MG63 (cell line): Measurements from ENCODE around the gene C1QB. TPM values are rescaled to one million over a fixed set of nuclear protein-coding genes. Genes with fewer than 3 reads are reported as not detected.
A peak's percentile ranks its signal among the peaks of the same experiment; 100 is the strongest.
"Not testable (repeated sequence)": the region's sequence is repeated elsewhere in the genome, so short reads cannot be mapped to it uniquely, and the experiment has no call there.

Source experiments
- DNase-seq: peaks from one replicate; pipeline ENCODE4 v3.0.0-alpha.2; 2020
- H3K27me3 ChIP-seq: fragments of 250-450 bp; sonication (Bioruptor Pico); 2 replicates; pipeline ENCODE4 v1.5.1; 2020; ENCODE audit warnings: mild to moderate bottlenecking, moderate library complexity
- H3K36me3 ChIP-seq: fragments of 250-450 bp; sonication (Bioruptor Pico); 2 replicates; pipeline ENCODE4 v1.5.1; 2020; ENCODE audit warnings: mild to moderate bottlenecking, moderate library complexity
- H3K4me3 ChIP-seq: fragments of 250-450 bp; sonication (Bioruptor Pico); 2 replicates; pipeline ENCODE4 v1.5.1; 2020; ENCODE audit warnings: mild to moderate bottlenecking, moderate library complexity
- H3K9me3 ChIP-seq: fragments of 250-450 bp; sonication (Bioruptor Pico); 2 replicates; pipeline ENCODE4 v1.5.1; 2020; ENCODE audit warnings: mild to moderate bottlenecking, moderate library complexity
- total RNA-seq: library from RNA; depleted of rRNA; stranded (reverse); fragments of >200 nt; shearing (Covaris generic); gene quantifications from 2 replicates; pipeline ENCODE4 v1.2.3, GENCODE V29; 2014; ENCODE audit warnings: low replicate concordance; rRNA removed

The C1QB gene
- total RNA-seq, 1 experiment from 2014 or later = not detected

DNA sequence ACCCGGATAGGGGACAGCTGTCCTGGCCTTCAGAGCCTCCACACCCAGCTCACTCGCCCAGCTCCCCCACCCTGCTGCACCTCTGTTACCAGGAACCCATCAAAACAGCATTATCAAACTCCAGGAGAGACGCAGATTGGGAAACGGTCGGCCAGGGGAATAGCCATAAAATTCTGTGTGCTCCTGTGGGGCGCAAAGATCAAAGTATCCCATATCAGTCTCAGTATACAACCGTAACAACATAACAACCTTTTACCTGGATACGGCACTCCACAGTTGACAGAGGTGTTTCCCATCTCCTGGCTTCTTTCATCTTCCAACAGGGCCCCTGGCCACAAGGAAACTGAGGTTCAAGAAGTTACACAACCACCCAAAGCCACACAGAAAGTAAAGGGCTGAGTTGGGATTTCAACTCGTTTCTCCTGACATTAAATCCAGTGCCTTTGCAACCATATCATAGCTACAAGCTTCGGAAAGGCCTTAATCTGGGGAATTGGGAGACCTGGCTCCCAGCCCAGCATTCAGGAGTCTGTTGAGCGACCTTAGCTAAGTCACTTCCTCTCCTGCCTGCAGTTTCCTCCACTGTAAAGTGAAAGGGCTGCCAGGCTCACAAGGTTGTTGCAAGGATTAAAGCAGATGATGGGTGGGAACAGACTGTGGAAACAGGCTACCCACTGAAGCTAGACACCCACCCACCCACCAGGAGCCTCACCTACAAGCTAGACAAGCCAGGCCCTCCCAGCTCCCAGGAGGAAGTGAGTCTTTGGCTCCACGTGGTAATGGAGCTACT is 49.5 kb downstream of the C1QB start:
- no peaks in the 10 kb centered on the region for H3K27me3 ChIP-seq
- DNase-seq = no peak
- H3K36me3 ChIP-seq = no peaks in the 10 kb centered on the region
- no peak overlapping the region for H3K4me3 ChIP-seq
- H3K9me3 ChIP-seq = no peaks in the 10 kb centered on the region

DNA sequence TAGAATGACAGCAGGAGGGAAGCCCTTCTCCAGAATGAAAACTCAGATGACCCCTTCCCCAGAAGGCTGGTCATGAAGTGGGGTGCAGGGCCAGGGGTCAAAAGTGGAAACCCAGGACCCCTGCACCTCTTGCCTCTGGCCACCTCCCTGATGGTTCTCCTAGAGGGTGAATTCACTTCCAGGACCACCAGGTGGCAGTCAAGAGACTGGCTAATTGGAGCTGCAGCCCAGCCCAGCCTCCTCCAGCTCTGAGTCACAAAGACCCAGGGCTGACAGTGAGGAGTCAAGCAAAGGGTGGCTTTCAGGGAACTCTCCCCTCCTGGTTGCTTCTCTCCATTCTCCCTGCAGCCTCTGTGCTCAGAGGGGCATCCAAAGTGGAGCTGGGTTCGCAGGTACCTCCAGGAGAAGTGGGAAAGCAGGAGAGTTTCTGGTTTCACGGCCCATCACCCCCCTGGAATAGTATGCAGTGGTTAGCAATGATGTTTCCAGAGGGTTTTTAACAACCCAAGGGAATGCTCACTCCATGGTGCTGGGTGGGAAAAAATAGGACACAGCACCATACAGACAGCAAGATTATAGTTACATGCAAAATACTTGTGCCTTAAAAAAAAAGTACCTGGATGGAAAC is 51.5 kb downstream of the C1QB start:
- H3K9me3 ChIP-seq = no peaks in the 10 kb centered on the region
- no peaks in the 10 kb centered on the region for H3K27me3 ChIP-seq
- peak; percentile 83 for DNase-seq
- H3K4me3 ChIP-seq = no peak overlapping the region
- H3K36me3 ChIP-seq = no peaks in the 10 kb centered on the region

DNA sequence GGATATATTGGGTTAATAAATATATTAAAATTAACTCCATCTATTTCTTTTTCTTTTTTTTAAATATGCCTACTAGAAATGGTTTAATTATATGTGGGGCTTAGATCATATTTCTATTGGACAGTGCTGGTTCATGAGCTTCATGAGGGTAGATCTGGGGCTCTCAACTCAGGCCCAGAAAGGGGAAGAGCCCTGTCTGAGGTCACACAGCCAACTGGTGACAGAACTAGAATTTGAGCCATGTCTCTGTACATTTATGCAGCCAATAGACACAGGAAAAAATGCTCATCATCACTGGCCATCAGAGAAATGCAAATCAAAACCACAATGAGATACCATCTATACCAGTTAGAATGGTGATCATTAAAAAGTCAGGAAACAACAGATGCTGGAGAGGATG is 52.5 kb downstream of the C1QB start:
- Histone ChIP-seq H3K36me3 (no peaks in the 10 kb centered on the region), H3K27me3 (no peaks in the 10 kb centered on the region), H3K4me3 (no peak overlapping the region), H3K9me3 (no peaks in the 10 kb centered on the region)
- DNase-seq = no peak

DNA sequence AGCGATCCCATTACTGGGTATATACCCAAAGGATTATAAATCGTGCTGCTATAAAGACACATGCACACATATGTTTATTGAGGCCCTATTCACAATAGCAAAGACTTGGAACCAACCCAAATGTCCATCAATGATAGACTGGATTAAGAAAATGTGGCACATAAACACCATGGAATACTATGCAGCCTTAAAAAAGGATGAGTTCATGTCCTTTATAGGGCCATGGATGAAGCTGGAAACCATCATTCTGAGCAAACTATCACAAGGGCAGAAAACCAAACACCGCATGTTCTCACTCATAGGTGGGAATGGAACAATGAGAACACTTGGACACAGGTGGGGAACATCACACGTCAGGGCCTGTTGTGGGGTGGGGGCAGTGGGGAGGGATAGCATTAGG is 53.1 kb downstream of the C1QB start:
- DNase-seq, H3K27me3 ChIP-seq, H3K4me3 ChIP-seq, H3K36me3 ChIP-seq, H3K9me3 ChIP-seq: not testable (repeated sequence)

DNA sequence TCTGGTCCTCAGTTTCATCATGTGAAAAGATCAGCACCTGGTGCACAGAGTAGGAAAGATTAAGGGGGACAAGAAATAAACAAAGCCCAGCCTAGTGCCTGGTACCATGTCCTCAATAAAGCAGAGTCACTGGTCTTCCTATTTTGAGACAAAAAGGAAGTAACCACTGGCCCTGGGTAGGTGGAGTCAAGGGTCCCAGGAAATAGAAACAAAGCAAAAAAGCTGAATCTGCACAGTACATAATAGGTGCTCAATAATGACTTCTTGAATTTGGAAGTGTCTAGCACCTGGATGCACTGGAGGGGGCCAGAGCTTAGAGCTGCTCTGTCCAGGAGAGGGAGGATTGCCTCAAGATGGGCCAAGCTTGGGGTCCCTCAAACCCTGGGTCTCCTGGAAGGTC is 55.7 kb downstream of the C1QB start:
- Histone ChIP-seq H3K27me3 (no peaks in the 10 kb centered on the region), H3K9me3 (no peaks in the 10 kb centered on the region), H3K36me3 (no peaks in the 10 kb centered on the region), H3K4me3 (no peak overlapping the region)
- no peak for DNase-seq

DNA sequence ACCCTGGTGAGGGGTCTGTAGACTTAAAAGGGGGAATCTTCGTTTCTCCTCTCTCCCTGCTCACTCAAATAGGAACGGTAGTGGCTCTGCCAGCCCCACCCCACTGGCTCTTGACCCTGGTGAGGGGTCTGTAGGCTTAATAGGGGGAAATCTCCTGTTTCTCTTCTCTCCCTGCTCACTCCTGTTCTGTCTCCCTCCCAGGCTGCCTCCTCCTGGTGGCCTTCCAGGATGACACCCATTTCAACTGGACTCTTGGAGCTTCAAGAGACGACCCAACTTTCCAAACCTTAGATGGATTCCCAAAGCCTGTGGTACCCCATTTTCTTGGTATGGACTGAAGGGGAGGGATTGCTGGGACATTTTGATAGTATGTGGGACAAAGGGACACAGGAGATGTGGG is 56.2 kb downstream of the C1QB start:
- Histone ChIP-seq H3K36me3 (no peaks in the 10 kb centered on the region), H3K9me3 (no peaks in the 10 kb centered on the region), H3K27me3 (no peaks in the 10 kb centered on the region), H3K4me3 (no peak overlapping the region)
- no peak for DNase-seq

DNA sequence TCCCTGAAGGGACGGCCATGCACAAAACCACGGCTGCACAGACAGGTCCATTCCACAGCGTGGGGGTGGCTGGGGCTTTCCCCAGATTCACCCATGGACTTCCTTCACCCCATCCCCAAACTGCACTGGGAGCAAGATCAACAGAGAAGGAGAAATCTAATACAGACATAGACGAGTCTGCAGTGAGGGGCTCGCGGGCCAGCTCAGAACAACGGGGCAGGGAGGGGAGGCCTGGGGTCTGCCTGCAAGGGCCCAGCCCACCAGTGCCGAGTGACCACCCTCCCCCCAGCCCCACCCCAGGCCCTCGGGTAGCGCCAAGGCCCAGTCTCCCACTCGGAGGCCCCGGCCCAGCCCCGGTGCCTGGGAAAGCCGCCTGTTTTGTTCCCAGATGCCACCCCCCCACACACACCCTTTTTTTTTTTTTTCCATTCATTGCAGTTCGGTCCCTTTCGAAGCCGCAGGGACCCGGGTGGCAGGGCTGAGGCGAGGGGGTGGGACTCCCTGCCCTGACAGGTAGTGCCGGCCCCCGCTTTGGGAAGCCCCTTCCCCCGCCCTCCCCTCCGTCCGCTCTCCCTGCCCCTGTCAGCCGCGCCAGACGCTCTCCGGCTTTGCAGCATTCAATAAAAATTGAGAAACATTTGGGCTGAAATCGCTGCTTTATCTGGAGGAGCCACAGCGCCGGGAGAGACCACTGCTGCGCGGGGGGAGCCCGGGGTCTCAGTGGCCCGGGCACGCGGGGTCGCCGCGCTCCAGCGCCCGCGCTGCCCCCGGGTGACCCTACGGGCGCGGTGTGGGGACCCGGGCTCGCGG is 57.1 kb downstream of the C1QB start:
- H3K36me3 ChIP-seq = no peaks in the 10 kb centered on the region
- peak overlapping the region; percentile 24; the same call in 1 of the 2 replicates for H3K4me3 ChIP-seq
- DNase-seq = peak; percentile 71
- H3K27me3 ChIP-seq = no peaks in the 10 kb centered on the region
- H3K9me3 ChIP-seq = no peaks in the 10 kb centered on the region

DNA sequence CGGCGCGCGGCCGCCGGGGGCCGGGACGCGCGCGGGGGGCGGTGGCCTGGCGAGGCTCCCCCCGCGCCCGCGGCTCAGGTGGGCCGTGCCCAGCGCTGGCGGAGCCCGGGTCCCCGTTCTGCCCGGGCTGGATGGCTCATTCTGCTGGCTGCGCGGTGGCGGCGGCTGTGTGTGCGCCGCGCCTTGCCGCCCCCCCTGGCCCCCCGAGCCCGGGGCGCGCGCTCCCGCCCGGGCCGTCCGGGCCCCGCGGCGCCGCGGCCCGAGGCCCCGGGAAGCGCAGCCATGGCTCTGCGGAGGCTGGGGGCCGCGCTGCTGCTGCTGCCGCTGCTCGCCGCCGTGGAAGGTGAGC is 57.6 kb downstream of the C1QB start, which contains the start of gene EPHB2:
TSS of gene EPHB2 (plus strand) at position 139 of the 349 bp plus-strand sequence. CDS start at position 283, 144 bp downstream.
- no peaks in the 10 kb centered on the region for H3K27me3 ChIP-seq
- peak within 1 kb of the TSS; percentile 45 for H3K4me3 ChIP-seq
- DNase-seq = peak; percentile 61
- no peaks in the 10 kb centered on the region for H3K9me3 ChIP-seq
- H3K36me3 ChIP-seq = no peaks in the 10 kb centered on the region

DNA sequence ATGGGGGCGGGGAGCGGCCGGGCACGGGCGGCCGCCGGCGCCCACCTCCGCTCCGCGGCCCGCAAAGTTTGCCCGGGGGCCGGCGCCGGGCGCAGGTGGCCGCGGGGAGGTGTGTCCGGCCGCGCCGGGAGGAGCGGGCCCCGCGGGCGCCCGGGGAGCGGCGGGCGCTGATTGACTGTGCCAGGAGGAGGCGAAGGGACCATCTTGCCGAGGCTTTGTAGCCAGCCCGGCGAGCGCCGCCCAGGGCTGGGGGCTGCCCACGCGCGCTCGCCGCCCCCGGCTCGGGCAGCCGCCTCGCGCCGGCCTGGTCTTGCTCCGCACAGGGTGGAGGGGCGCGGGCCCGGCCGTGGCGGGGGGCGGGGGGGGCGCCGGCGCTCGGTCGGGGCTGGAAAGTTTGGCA is 58.0 kb downstream of the C1QB start:
- Histone ChIP-seq H3K4me3 (peak overlapping the region; percentile 45; the same call in 1 of the 2 replicates), H3K27me3 (no peaks in the 10 kb centered on the region), H3K9me3 (no peaks in the 10 kb centered on the region), H3K36me3 (no peaks in the 10 kb centered on the region)
- DNase-seq = peak; percentile 19

Other genes starting within 250 kb of the C1QB start
- gene ZBTB40, start 201.4 kb upstream of the C1QB start, total RNA-seq = 10.0 and 11.2 TPM in 2 replicates
- gene EPHA8, start 89.7 kb upstream of the C1QB start, total RNA-seq = not detected in 2 replicates
- not detected in 2 replicates for gene C1QA, start 16.6 kb upstream of the C1QB start, total RNA-seq
- gene C1QC, start 9.6 kb upstream of the C1QB start, total RNA-seq = not detected in 2 replicates
- 19.6 TPM in 2 replicates for gene EPHB2, start 57.6 kb downstream of the C1QB start, total RNA-seq